Breast epithelium (tissue), 3 donors: ENCODE measurements around the gene TRERF1.

Experiments used
- CTCF ChIP-seq, 3 donors: fragments of 450-650 bp; IDR thresholded peaks; one replicate each; pipeline ENCODE4 v1.5.1; 2016 to 2017; ENCODE audit warnings: antibody characterized with exemption in 3 of 3, mild to moderate bottlenecking in 3 of 3, moderate library complexity in 3 of 3
- POLR2A ChIP-seq: fragments of 450-650 bp; IDR thresholded peaks from one replicate; pipeline ENCODE4 v1.6.1; 2016; ENCODE audit warnings: antibody characterized with exemption, mild to moderate bottlenecking, moderate library complexity
- POLR2AphosphoS5 ChIP-seq, 3 donors: sonication (generic); formaldehyde crosslinking; IDR thresholded peaks; one replicate each; pipeline ENCODE4 v1.6.1; 2017; ENCODE audit warnings: antibody characterized with exemption in 3 of 3

- TF ChIP-seq CTCF (IDR thresholded peaks at IDR 0.05) = no peak
- no peak for TF ChIP-seq POLR2AphosphoS5 (IDR thresholded peaks at IDR 0.05)
- TF ChIP-seq POLR2A = no peak
Observed at GRCh38 chr6:42259841-42260395, 191.8 kb downstream of the TRERF1 start.
